Ishikawa (cell line): Measurements from ENCODE around the gene POGZ.

Experiments used
- CEBPB ChIP-seq: IDR thresholded peaks from 2 replicates; pipeline ENCODE4 v1.6.1; 2012
- CREB1 ChIP-seq: IDR thresholded peaks from 2 replicates; pipeline ENCODE4 v1.6.1; 2012; ENCODE audit warnings: low read depth
- EGR1 ChIP-seq: IDR thresholded peaks from 2 replicates; pipeline ENCODE4 v1.6.1; 2012
- EP300 ChIP-seq: IDR thresholded peaks from 2 replicates; pipeline ENCODE4 v1.6.1; 2012; ENCODE audit warnings: borderline replicate concordance
- FOXM1 ChIP-seq: IDR thresholded peaks from 2 replicates; pipeline ENCODE4 v1.6.1; 2012; ENCODE audit warnings: low read depth, borderline replicate concordance
- MAX ChIP-seq: IDR thresholded peaks from 2 replicates; pipeline ENCODE4 v1.6.1; 2012
- NFIC ChIP-seq: IDR thresholded peaks from 2 replicates; pipeline ENCODE4 v1.6.1; 2012
- RAD21 ChIP-seq: IDR thresholded peaks from 2 replicates; pipeline ENCODE4 v1.6.1; 2012; ENCODE audit warnings: low read depth
- TAF1 ChIP-seq: IDR thresholded peaks from 2 replicates; pipeline ENCODE4 v1.6.1; 2012; ENCODE audit warnings: low read depth, mild to moderate bottlenecking
- TCF12 ChIP-seq: IDR thresholded peaks from 2 replicates; pipeline ENCODE4 v1.6.1; 2012; ENCODE audit warnings: low read depth
- TEAD4 ChIP-seq: IDR thresholded peaks from 2 replicates; pipeline ENCODE4 v1.6.1; 2012
- YY1 ChIP-seq: IDR thresholded peaks from 2 replicates; pipeline ENCODE4 v1.6.1; 2012; ENCODE audit warnings: low read depth
- ZBTB7A ChIP-seq: IDR thresholded peaks from 2 replicates; pipeline ENCODE4 v1.6.1; 2012; ENCODE audit warnings: low read depth
- TF ChIP-seq, protein P1 (sequence below): IDR thresholded peaks from 2 replicates; pipeline ENCODE4 v1.6.1; 2012
- TF ChIP-seq, protein P2 (sequence below): IDR thresholded peaks from 2 replicates; pipeline ENCODE4 v1.6.1; 2012; ENCODE audit warnings: low read depth, mild to moderate bottlenecking

The POGZ gene

DNA sequence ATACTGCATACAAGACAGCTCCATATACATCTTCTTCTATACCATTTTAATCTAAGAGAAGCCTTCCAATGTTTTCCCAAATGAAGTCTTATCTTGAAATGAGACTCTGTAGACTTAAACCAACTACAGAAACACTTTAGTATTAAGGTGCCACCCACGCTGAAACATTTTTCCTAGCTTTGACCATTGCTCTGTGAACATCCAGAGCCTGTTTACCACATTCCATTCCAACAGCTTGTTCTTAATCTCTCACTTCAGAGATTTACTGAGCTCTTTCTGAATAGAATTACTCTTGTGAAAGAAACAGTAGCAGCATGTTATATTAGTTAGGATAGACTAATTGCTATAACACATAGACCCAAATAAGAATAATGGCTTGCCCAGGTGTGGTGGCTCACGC is 19.6 kb upstream of the POGZ start:
- TF ChIP-seq TEAD4, result no peak
- no peak for TF ChIP-seq CREB1
- TF ChIP-seq ZBTB7A, result no peak
- no peak for TF ChIP-seq CEBPB
- TF ChIP-seq TAF1, result no peak
- TF ChIP-seq, protein P1, sequence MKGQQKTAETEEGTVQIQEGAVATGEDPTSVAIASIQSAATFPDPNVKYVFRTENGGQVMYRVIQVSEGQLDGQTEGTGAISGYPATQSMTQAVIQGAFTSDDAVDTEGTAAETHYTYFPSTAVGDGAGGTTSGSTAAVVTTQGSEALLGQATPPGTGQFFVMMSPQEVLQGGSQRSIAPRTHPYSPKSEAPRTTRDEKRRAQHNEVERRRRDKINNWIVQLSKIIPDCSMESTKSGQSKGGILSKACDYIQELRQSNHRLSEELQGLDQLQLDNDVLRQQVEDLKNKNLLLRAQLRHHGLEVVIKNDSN, result no peak
- no peak for TF ChIP-seq EGR1
- TF ChIP-seq RAD21, result no peak
- TF ChIP-seq YY1, result no peak

GRCh38 chr1:151478140-151478812 is 19.0 kb upstream of the POGZ start:
- no peak for TF ChIP-seq CEBPB
- no peak for TF ChIP-seq EP300
- TF ChIP-seq, protein P2, sequence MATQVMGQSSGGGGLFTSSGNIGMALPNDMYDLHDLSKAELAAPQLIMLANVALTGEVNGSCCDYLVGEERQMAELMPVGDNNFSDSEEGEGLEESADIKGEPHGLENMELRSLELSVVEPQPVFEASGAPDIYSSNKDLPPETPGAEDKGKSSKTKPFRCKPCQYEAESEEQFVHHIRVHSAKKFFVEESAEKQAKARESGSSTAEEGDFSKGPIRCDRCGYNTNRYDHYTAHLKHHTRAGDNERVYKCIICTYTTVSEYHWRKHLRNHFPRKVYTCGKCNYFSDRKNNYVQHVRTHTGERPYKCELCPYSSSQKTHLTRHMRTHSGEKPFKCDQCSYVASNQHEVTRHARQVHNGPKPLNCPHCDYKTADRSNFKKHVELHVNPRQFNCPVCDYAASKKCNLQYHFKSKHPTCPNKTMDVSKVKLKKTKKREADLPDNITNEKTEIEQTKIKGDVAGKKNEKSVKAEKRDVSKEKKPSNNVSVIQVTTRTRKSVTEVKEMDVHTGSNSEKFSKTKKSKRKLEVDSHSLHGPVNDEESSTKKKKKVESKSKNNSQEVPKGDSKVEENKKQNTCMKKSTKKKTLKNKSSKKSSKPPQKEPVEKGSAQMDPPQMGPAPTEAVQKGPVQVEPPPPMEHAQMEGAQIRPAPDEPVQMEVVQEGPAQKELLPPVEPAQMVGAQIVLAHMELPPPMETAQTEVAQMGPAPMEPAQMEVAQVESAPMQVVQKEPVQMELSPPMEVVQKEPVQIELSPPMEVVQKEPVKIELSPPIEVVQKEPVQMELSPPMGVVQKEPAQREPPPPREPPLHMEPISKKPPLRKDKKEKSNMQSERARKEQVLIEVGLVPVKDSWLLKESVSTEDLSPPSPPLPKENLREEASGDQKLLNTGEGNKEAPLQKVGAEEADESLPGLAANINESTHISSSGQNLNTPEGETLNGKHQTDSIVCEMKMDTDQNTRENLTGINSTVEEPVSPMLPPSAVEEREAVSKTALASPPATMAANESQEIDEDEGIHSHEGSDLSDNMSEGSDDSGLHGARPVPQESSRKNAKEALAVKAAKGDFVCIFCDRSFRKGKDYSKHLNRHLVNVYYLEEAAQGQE, result no peak
- TF ChIP-seq, protein P1, result no peak
- TF ChIP-seq TAF1, result no peak
- no peak for TF ChIP-seq ZBTB7A
- no peak for TF ChIP-seq TEAD4
- TF ChIP-seq TCF12, result no peak
- no peak for TF ChIP-seq MAX

- TF ChIP-seq, protein P2, result no peak
- no peak for TF ChIP-seq NFIC
- TF ChIP-seq CEBPB, result no peak
- no peak for TF ChIP-seq TCF12
- TF ChIP-seq, protein P1, result no peak
- no peak for TF ChIP-seq CREB1
- TF ChIP-seq TEAD4, result no peak
- TF ChIP-seq RAD21, result no peak
- no peak for TF ChIP-seq EP300
- TF ChIP-seq MAX, result no peak
- no peak for TF ChIP-seq FOXM1
- no peak for TF ChIP-seq ZBTB7A
- no peak for TF ChIP-seq YY1
- no peak for TF ChIP-seq EGR1
- TF ChIP-seq TAF1, result no peak
Measured at GRCh38 chr1:151477066-151477465, 17.8 kb upstream of the POGZ start.

DNA sequence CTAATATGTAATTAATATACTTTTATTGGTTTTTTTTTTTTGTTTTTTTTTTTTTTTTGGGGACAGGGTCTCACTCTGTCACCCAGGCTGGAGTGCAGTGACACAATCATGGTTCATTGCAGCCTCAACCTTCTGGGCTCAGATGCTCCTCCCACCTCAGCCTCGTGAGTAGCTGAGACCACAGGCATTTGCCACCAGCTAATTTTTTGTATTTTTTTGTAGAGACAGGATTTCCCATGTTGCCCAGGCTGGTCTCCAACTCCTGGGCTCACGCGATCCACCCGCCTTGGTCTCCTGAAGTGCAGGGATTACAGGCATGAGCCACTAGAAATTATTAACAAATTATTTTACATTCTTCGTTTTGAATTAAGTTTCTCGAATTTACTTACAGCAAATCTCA is 16.8 kb upstream of the POGZ start:
- no peak for TF ChIP-seq RAD21
- TF ChIP-seq EGR1, result no peak
- TF ChIP-seq CREB1, result no peak
- TF ChIP-seq TEAD4, result no peak
- TF ChIP-seq, protein P1, result no peak
- no peak for TF ChIP-seq FOXM1
- TF ChIP-seq CEBPB, result no peak
- no peak for TF ChIP-seq MAX
- TF ChIP-seq, protein P2, result no peak
- TF ChIP-seq ZBTB7A, result no peak
- no peak for TF ChIP-seq EP300
- no peak for TF ChIP-seq TCF12
- no peak for TF ChIP-seq YY1
- no peak for TF ChIP-seq NFIC
- no peak for TF ChIP-seq TAF1
